GM12878 (cell line): ENCODE measurements around the gene YWHAH. TPM values are rescaled to one million over a fixed set of nuclear protein-coding genes. Genes with fewer than 3 reads are reported as not detected.

ENCODE experiments used
- ATAC-seq: fragments of 200-7000 bp; cut with Tn5 transposase; 3 replicates; pipeline ENCODE4 v1.9.1; 2020; ENCODE audit warnings: mild to moderate bottlenecking, moderate library complexity
- Bru-seq: library from RNA; stranded (reverse); fragments of 400-500 nt; gene quantifications from one replicate; lab custom pipeline; 2021; lab: Mats Ljungman, UMichigan
- BruChase-seq, 2 experiments: library from RNA; stranded (reverse); fragments of 400-500 nt; gene quantifications; one replicate each; lab custom pipeline; 2021; lab: Mats Ljungman, UMichigan
- BruUV-seq: library from RNA; stranded (reverse); fragments of 400-500 nt; replicated peaks from 2 replicates; lab custom pipeline; 2021; lab: Mats Ljungman, UMichigan
- CTCF ChIA-PET: fragments of 300-600 bp; sonication (Branson Sonifier 250); formaldehyde crosslinking; extraction: SDS; loops from one replicate; lab custom pipeline; 2021; ENCODE audit warnings: inconsistent platforms; lab: Yijun Ruan, JAX
- POLR2A ChIA-PET: fragments of 350-600 bp; formaldehyde crosslinking; extraction: SDS; loops from one replicate; lab custom pipeline; 2021; ENCODE audit warnings: inconsistent platforms; lab: Charles Lee
- RAD21 ChIA-PET: fragments of 300-600 bp; sonication (Branson Sonifier 250); formaldehyde crosslinking; loops from one replicate; lab custom pipeline; 2023; ENCODE audit warnings: antibody characterized with exemption; ENCODE audit not compliant: unreplicated experiment; lab: Charles Lee
- SMC1A ChIA-PET: fragments of 300-600 bp; sonication (Branson Sonifier 250); formaldehyde crosslinking; loops from one replicate; lab custom pipeline; 2023; ENCODE audit not compliant: unreplicated experiment, uncharacterized antibody; lab: Charles Lee
- DNase-seq: peaks from one replicate; pipeline ENCODE4 v3.0.0-alpha.2; 2011; ENCODE audit warnings: low read depth, low spot score
- FAIRE-seq: peaks from 3 replicates; lab custom pipeline; 2011; peaks lifted over from hg19 to GRCh38; lab: Jason Lieb, UNC
- H2AFZ ChIP-seq: 2 replicates; pipeline ENCODE4 v1.6.0; 2011; ENCODE audit warnings: low read depth, low read length, control low read depth; ENCODE audit not compliant: control insufficient read depth
- H3K27ac ChIP-seq: 2 replicates; pipeline ENCODE4 v1.5.1; 2011; ENCODE audit warnings: control low read depth; ENCODE audit not compliant: control insufficient read depth, insufficient read depth
- H3K27me3 ChIP-seq, 2 experiments: replicated peaks in 1 of 2; 2 replicates each; pipeline versions ENCODE4 v1.6.0 to v1.6.1; 2011; ENCODE audit warnings: low read length in 1 of 2; ENCODE audit not compliant: control insufficient read depth in 2 of 2, insufficient read depth in 2 of 2
- H3K36me3 ChIP-seq, 2 experiments: 2 replicates each; pipeline ENCODE4 v1.5.1; 2011; ENCODE audit warnings: low read length in 1 of 2; ENCODE audit not compliant: control insufficient read depth in 2 of 2, insufficient read depth in 2 of 2
- H3K4me1 ChIP-seq: 2 replicates; pipeline ENCODE4 v1.6.1; 2011; ENCODE audit warnings: mild to moderate bottlenecking, low read length, moderate library complexity, mixed read lengths; ENCODE audit not compliant: control insufficient read depth, insufficient read depth
- H3K4me2 ChIP-seq: 2 replicates; pipeline ENCODE4 v1.6.0; 2011; ENCODE audit warnings: control low read depth; ENCODE audit not compliant: control insufficient read depth, insufficient read depth
- H3K4me3 ChIP-seq: fragments of 200-600 bp; sonication (generic); 2 replicates; pipeline ENCODE4 v1.5.1; 2016
- H3K79me2 ChIP-seq: 2 replicates; pipeline ENCODE4 v1.6.0; 2011; ENCODE audit warnings: low read length; ENCODE audit not compliant: control insufficient read depth, insufficient read depth
- H3K9ac ChIP-seq: 2 replicates; pipeline ENCODE4 v1.8.0; 2011; ENCODE audit warnings: low read length, control low read depth, mixed read lengths; ENCODE audit not compliant: control insufficient read depth, insufficient read depth
- H3K9me3 ChIP-seq: replicated peaks from 3 replicates; pipeline ENCODE4 v1.5.1; 2011; ENCODE audit warnings: mild to moderate bottlenecking, low read length; ENCODE audit not compliant: control insufficient read depth, insufficient read depth
- H4K20me1 ChIP-seq: 2 replicates; pipeline ENCODE4 v1.6.0; 2011; ENCODE audit not compliant: control insufficient read depth, insufficient read depth
- HDGF ChIP-seq: fragments of 450-650 bp; IDR thresholded peaks from 2 replicates; pipeline ENCODE4 v1.6.1; 2016; ENCODE audit warnings: antibody characterized with exemption
- JUND ChIP-seq: IDR thresholded peaks from 2 replicates; pipeline ENCODE4 v1.6.1; 2012; ENCODE audit warnings: low read depth, mild to moderate bottlenecking, low read length, improper control_type of control experiment, moderate library complexity
- NFIC ChIP-seq: IDR thresholded peaks from 2 replicates; pipeline ENCODE4 v1.6.1; 2012; ENCODE audit warnings: low read depth, mild to moderate bottlenecking, inconsistent platforms, low read length, moderate library complexity
- PAX5 ChIP-seq: IDR thresholded peaks from 2 replicates; pipeline ENCODE4 v1.6.1; 2011; ENCODE audit warnings: low read depth, low read length, borderline replicate concordance
- SIN3A ChIP-seq: IDR thresholded peaks from 2 replicates; pipeline ENCODE4 v1.6.1; 2012; ENCODE audit warnings: low read depth, low read length, improper control_type of control experiment
- SIX5 ChIP-seq: IDR thresholded peaks from 2 replicates; pipeline ENCODE4 v1.6.1; 2011; ENCODE audit warnings: mild to moderate bottlenecking, low read depth, low read length, moderate library complexity; ENCODE audit not compliant: severe bottlenecking
- SP1 ChIP-seq: IDR thresholded peaks from one replicate; pipeline ENCODE4 v1.6.1; 2011; ENCODE audit warnings: low read depth, low read length
- SREBF1 ChIP-seq: IDR thresholded peaks from 2 replicates; pipeline ENCODE4 v1.6.1; 2012; ENCODE audit warnings: mild to moderate bottlenecking, low read length
- TAF1 ChIP-seq: IDR thresholded peaks from 2 replicates; pipeline ENCODE4 v1.6.1; 2011; ENCODE audit warnings: mild to moderate bottlenecking, low read depth, low read length, borderline replicate concordance
- WGBS: methylation state at CpG from one replicate; pipeline ENCODE4 v1.1.6; 2016; ENCODE audit warnings: low lambda C conversion rate; ENCODE audit not compliant: insufficient replicate concordance, insufficient coverage; ENCODE audit errors: missing lambda C conversion rate; 5-methylcytosine and 5-hydroxymethylcytosine counted together
- in situ Hi-C: fragments of 300-500 bp; cut with MboI; formaldehyde crosslinking; loops from 9 replicates; pipeline ENCODE4 v1.14.3; 2018; ENCODE audit warnings: mixed read lengths
- intact Hi-C: fragments of 100-400 bp; cut with micrococcal nuclease; formaldehyde crosslinking; loops from one replicate; pipeline ENCODE4 v1.14.2; 2022; ENCODE audit not compliant: unreplicated experiment
- long read RNA-seq, 2 experiments: library from polyadenylated mRNA; unstranded; transcript quantifications; one replicate each; pipeline ENCODE4 v2.0.0, GENCODE V29; 2019 to 2020
- polyA minus RNA-seq, 3 experiments: library from RNA; depleted of rRNA, polyadenylated mRNA; stranded (reverse); fragments of >200 nt; gene quantifications; 2 replicates each; pipeline ENCODE4 v1.2.3, GENCODE V29; 2011
- polyA plus RNA-seq, 11 experiments: library from polyadenylated mRNA; depleted of rRNA in 4 of 11; unstranded in 6 of 11; stranded (reverse) in 5 of 11; fragments of >200 nt; fragmentation: Nextera tagmentation in 4 of 11; fragmentation: Illumina TruSeq in 1 of 11; extraction: Ambion mirVana in 4 of 11; extraction: Trizol in 1 of 11; gene quantifications; 1 replicate in 1 of 11; 2 replicates in 10 of 11; pipeline versions ENCODE4 v1.2.1 to v1.2.3, GENCODE V29; 2011 to 2016; ENCODE audit warnings: inconsistent platforms in 2 of 11, missing spikeins in 2 of 11, low read depth in 1 of 11
- total RNA-seq, 4 experiments: library from RNA; depleted of rRNA in 3 of 4; stranded (reverse); fragments of >200 nt in 3 of 4; fragmentation: Illumina TruSeq in 1 of 4; extraction: Trizol in 1 of 4; gene quantifications; 2 replicates each; pipeline versions ENCODE4 v1.2.1 to v1.2.3, GENCODE V29; 2013 to 2021
- TF ChIP-seq, protein P1 (sequence below): fragments of 450-650 bp; formaldehyde crosslinking; IDR thresholded peaks from 2 replicates; pipeline ENCODE4 v1.4.0; 2022; ENCODE audit warnings: mild to moderate bottlenecking, moderate library complexity
- TF ChIP-seq, protein P2 (sequence below): fragments of 450-650 bp; IDR thresholded peaks from 2 replicates; pipeline ENCODE4 v1.6.1; 2017; ENCODE audit warnings: mild to moderate bottlenecking, moderate library complexity

Gene YWHAH
- 12.9 and 14.1 TPM in 2 replicates for total RNA-seq (2013; cell fraction: nucleolus; rRNA removed)
- total RNA-seq (2014; rRNA removed) (101 and 115 TPM in 2 replicates), total RNA-seq (2014; rRNA removed; fragmentation: Illumina TruSeq; extraction: Trizol) (90.0 and 97.6 TPM in 2 replicates), total RNA-seq (2021) (113 and 123 TPM in 2 replicates), polyA plus RNA-seq (2011; rRNA removed) (82.6 and 103 TPM in 2 replicates), polyA plus RNA-seq (2014; fragmentation: Illumina TruSeq; extraction: Trizol) (142 and 145 TPM in 2 replicates), polyA plus RNA-seq (2014; fragmentation: Nextera tagmentation; extraction: Ambion mirVana) (10 to 100 TPM; 34.2 to 43.7 TPM), polyA plus RNA-seq (2014; rRNA removed) (115 and 126 TPM in 2 replicates), polyA plus RNA-seq (2016; fragmentation: Nextera tagmentation; extraction: Ambion mirVana) (100 to 1,000 TPM; 139 to 197 TPM), polyA minus RNA-seq (2011; rRNA and poly(A)+ RNA removed) (31.1 and 42.7 TPM in 2 replicates), Bru-seq, nascent RNA (percentile 84 among the genes with signal in this experiment), BruChase-seq, experiment 1, labeled RNA remaining after a 6-hour chase (percentile 99 among the genes with signal in this experiment), BruChase-seq, experiment 2, labeled RNA remaining after a 2-hour chase (percentile 99 among the genes with signal in this experiment)
- polyA plus RNA-seq (2011; ENCODE audit: low read depth), result 53.7 TPM
- polyA plus RNA-seq (2011; cell fraction: cytosol; rRNA removed), result 82.1 and 82.3 TPM in 2 replicates
- 39.5 and 45.5 TPM in 2 replicates for polyA plus RNA-seq (2011; cell fraction: nucleus; rRNA removed)
- polyA plus RNA-seq (2012), result 55.0 and 66.9 TPM in 2 replicates
- polyA minus RNA-seq (2011; cell fraction: cytosol; rRNA and poly(A)+ RNA removed), result 21.4 and 23.7 TPM in 2 replicates
- 8.2 and 15.4 TPM in 2 replicates for polyA minus RNA-seq (2011; cell fraction: nucleus; rRNA and poly(A)+ RNA removed)
- long read RNA-seq, experiment 1, transcript YWHAH-201 (2 exons, 1,825 nt), result major isoform, 40 of 41 reads
- long read RNA-seq, experiment 1, partial matches to known transcripts, result 0 of 41 reads
- long read RNA-seq, experiment 1, other reads (novel, unspliced or antisense), result 1 of 41 reads
- long read RNA-seq, experiment 2, transcript YWHAH-201 (2 exons, 1,825 nt), result major isoform, 40 of 58 reads
- long read RNA-seq, experiment 2, partial matches to known transcripts, result 14 of 58 reads
- long read RNA-seq, experiment 2, other reads (novel, unspliced or antisense), result 2 of 58 reads

DNA sequence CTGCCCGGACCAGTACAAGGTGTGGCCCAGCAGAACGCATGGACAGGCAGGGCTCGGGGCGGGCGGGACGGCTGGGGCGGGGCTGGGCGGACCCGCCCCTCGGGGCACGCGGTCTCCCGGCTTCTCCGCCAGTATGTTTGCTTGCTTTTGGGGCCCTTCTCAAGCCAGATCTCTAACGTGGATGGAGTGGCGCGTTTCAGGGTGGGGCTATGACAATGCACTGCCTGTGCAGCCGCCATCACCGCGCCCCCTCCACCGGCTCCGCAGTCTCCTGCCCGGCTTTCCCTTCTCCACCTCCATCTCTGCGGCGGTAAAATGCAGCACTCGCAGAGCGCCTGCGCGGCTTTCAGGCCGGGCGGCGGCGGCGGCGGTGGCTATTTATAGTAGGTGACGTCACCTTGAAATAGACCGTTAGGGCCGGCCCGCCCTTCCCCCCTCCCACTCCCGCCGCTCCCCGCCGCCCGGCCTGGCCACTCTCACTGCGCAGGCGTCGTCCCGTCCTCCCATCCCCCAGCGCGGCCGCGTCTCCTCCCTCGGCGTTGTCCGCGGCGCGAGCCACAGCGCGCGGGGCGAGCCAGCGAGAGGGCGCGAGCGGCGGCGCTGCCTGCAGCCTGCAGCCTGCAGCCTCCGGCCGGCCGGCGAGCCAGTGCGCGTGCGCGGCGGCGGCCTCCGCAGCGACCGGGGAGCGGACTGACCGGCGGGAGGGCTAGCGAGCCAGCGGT lies at the start of gene YWHAH:
YWHAH (plus strand) TSS at position 558 of the 722 bp plus-strand sequence. CDS start 199 bp downstream, outside the sequence.
- BruUV-seq, result no TSS peak
- POLR2A ChIA-PET, result no interaction called here
- SMC1A ChIA-PET, result interaction anchor here (1.6 to 10.0 kb wide), 2 partner anchors 25 to 279 kb away, joined by 3 to 99 read pairs; partner anchors contain the start of gene PISD
- TF ChIP-seq JUND (peak; percentile 89; the same call in 1 of the 2 replicates), SIX5 (no peak), SP1 (no peak), NFIC (no peak), PAX5 (no peak), SREBF1 (no peak), TAF1 (peak; percentile 92; the same call in 1 of the 2 replicates), SIN3A (peak; percentile 59), HDGF (0 out of 2 replicates have a peak, but pooled peaks have one; percentile 69)
- TF ChIP-seq, protein P1, sequence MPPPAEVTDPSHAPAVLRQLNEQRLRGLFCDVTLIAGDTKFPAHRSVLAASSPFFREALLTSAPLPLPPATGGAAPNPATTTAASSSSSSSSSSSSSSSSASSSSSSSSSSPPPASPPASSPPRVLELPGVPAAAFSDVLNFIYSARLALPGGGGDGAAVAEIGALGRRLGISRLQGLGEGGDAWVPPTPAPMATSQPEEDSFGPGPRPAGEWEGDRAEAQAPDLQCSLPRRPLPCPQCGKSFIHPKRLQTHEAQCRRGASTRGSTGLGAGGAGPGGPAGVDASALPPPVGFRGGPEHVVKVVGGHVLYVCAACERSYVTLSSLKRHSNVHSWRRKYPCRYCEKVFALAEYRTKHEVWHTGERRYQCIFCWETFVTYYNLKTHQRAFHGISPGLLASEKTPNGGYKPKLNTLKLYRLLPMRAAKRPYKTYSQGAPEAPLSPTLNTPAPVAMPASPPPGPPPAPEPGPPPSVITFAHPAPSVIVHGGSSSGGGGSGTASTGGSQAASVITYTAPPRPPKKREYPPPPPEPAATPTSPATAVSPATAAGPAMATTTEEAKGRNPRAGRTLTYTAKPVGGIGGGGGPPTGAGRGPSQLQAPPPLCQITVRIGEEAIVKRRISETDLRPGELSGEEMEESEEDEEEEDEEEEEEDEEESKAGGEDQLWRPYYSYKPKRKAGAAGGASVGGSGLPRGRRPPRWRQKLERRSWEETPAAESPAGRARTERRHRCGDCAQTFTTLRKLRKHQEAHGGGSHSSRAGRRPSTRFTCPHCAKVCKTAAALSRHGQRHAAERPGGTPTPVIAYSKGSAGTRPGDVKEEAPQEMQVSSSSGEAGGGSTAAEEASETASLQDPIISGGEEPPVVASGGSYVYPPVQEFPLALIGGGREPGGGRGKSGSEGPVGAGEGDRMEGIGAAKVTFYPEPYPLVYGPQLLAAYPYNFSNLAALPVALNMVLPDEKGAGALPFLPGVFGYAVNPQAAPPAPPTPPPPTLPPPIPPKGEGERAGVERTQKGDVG (CRISPR knock-in tag), result peak; percentile 77; the same call in 1 of the 2 replicates
- TF ChIP-seq, protein P2, sequence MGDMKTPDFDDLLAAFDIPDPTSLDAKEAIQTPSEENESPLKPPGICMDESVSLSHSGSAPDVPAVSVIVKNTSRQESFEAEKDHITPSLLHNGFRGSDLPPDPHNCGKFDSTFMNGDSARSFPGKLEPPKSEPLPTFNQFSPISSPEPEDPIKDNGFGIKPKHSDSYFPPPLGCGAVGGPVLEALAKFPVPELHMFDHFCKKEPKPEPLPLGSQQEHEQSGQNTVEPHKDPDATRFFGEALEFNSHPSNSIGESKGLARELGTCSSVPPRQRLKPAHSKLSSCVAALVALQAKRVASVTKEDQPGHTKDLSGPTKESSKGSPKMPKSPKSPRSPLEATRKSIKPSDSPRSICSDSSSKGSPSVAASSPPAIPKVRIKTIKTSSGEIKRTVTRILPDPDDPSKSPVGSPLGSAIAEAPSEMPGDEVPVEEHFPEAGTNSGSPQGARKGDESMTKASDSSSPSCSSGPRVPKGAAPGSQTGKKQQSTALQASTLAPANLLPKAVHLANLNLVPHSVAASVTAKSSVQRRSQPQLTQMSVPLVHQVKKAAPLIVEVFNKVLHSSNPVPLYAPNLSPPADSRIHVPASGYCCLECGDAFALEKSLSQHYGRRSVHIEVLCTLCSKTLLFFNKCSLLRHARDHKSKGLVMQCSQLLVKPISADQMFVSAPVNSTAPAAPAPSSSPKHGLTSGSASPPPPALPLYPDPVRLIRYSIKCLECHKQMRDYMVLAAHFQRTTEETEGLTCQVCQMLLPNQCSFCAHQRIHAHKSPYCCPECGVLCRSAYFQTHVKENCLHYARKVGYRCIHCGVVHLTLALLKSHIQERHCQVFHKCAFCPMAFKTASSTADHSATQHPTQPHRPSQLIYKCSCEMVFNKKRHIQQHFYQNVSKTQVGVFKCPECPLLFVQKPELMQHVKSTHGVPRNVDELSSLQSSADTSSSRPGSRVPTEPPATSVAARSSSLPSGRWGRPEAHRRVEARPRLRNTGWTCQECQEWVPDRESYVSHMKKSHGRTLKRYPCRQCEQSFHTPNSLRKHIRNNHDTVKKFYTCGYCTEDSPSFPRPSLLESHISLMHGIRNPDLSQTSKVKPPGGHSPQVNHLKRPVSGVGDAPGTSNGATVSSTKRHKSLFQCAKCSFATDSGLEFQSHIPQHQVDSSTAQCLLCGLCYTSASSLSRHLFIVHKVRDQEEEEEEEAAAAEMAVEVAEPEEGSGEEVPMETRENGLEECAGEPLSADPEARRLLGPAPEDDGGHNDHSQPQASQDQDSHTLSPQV, result no peak

More for the DNA sequence above, at the start of gene YWHAH:
- peak within 1 kb of the TSS; percentile 91 for H3K9ac ChIP-seq
- H3K79me2 ChIP-seq, result peaks cover 43% of the 10 kb centered on the region
- H3K27ac ChIP-seq, result peak within 1 kb of the TSS; percentile 83
- RAD21 ChIA-PET, result no interaction called here
- H4K20me1 ChIP-seq, result 0 out of 2 replicates have a peak, but pooled peaks cover 3% of the 10 kb centered on the region
- peak within 1 kb of the TSS; percentile 94 for H2AFZ ChIP-seq
- H3K27me3 ChIP-seq, result no peaks in the 10 kb centered on the region
- peak; percentile 82 for ATAC-seq
- H3K36me3 ChIP-seq, result peaks cover 0 to 3% of the 10 kb centered on the region in 2 experiments; a peak in 3 of 4 replicates
- no peaks in the 10 kb centered on the region for H3K9me3 ChIP-seq
- no peak for FAIRE-seq
- 2% methylated on average over 58 of the region's 86 CpGs for WGBS
- H3K4me2 ChIP-seq, result peak within 1 kb of the TSS; percentile 78
- H3K4me3 ChIP-seq, result peak within 1 kb of the TSS; percentile 100
- DNase-seq, result peak; percentile 62
- H3K4me1 ChIP-seq, result peaks cover 13% of the 10 kb centered on the region
- CTCF ChIA-PET, result interaction anchor here (1.2 to 7.1 kb wide), 2 partner anchors 279 to 283 kb away, joined by 3 to 140 read pairs; partner anchors contain the start of gene PISD
- in situ Hi-C loops (no loop called here), intact Hi-C loops (loop anchor here (1.0 to 2.0 kb wide), 2 partner anchors 27 to 189 kb away; partner anchors contain the start of gene DEPDC5)
